ENCODE results near the gene SYPL1.

SYPL1 gene

GRCh38 chr7:106047818-106048705, 64.0 kb downstream of the SYPL1 start:
- DNase-seq = no peak
- H3K36me3 ChIP-seq = no peaks in the 10 kb centered on the region
- no peak for TF ChIP-seq CTCF (IDR thresholded peaks at IDR 0.05; ENCODE audit: low read depth, low read length)
- no peaks in the 10 kb centered on the region for H3K27me3 ChIP-seq
- H3K4me1 ChIP-seq = no peaks in the 10 kb centered on the region; the same call in none of the 2 replicates
- H3K4me3 ChIP-seq (ENCODE audit: low read depth, low read length) = no peak overlapping the region
- H3K9me3 ChIP-seq = no peaks in the 10 kb centered on the region

DNA sequence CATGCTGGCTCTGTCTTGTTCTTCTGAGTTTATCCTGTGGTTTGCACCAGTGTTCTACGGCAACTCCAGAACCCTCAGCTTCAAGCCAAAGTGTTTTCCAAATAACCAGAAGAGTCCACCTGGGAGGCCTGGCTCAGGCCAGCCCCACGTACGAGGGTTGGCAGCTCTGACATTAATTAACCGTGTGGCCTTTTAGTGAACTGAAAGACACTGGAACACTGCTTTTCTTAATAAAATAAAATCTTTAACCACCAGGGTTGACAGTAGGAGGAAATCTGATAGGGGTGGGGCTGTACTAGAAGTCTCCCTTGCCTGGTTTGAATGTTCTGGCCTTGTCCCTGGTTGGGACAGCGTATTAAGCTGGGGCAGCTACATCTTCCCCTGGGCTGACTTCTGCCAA, 64.9 kb downstream of the SYPL1 start:
- H3K27me3 ChIP-seq = no peaks in the 10 kb centered on the region
- no peak overlapping the region for H3K4me3 ChIP-seq (ENCODE audit: low read depth, low read length)
- H3K9me3 ChIP-seq = no peaks in the 10 kb centered on the region
- peaks cover 5% of the 10 kb centered on the region for H3K4me1 ChIP-seq
- H3K36me3 ChIP-seq = no peaks in the 10 kb centered on the region
- TF ChIP-seq CTCF (IDR thresholded peaks at IDR 0.05; ENCODE audit: low read depth, low read length) = no peak
- DNase-seq = no peak

GRCh38 chr7:106045586-106045985, 66.5 kb downstream of the SYPL1 start:
- H3K4me1 ChIP-seq = peaks cover 9% of the 10 kb centered on the region
- H3K36me3 ChIP-seq = no peaks in the 10 kb centered on the region
- H3K9me3 ChIP-seq = no peaks in the 10 kb centered on the region
- H3K4me3 ChIP-seq (ENCODE audit: low read depth, low read length) = no peak overlapping the region
- no peak for DNase-seq
- no peaks in the 10 kb centered on the region for H3K27me3 ChIP-seq
- TF ChIP-seq CTCF (IDR thresholded peaks at IDR 0.05; ENCODE audit: low read depth, low read length) = no peak

- Histone ChIP-seq H3K36me3 (no peaks in the 10 kb centered on the region), H3K27me3 (no peaks in the 10 kb centered on the region), H3K4me1 (peaks cover 9% of the 10 kb centered on the region), H3K4me3 (ENCODE audit: low read depth, low read length) (no peak overlapping the region), H3K9me3 (no peaks in the 10 kb centered on the region)
- no peak for TF ChIP-seq CTCF (IDR thresholded peaks at IDR 0.05; ENCODE audit: low read depth, low read length)
- DNase-seq = no peak
Measured at GRCh38 chr7:106045139-106045538, 67.0 kb downstream of the SYPL1 start.

DNA sequence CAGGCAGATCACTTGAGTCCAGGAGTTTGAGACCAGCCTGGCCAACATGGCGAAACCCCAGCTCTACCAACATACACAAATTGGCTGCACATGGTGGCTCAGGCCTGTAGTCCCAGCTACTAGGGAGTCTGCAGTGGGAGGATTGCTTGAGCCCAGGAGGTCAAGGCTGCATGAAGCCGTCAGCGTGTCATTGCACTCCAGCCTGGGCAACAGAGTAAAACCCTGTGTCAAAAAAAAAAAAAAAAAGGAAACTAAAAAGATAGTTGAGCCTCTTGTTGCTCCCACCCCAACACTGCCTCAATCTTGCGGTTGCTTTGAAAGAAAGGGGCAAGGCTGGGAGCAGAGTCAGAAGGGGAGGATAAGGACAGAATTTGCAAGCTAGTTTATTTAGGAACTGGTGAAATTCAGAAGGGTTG, 69.9 kb downstream of the SYPL1 start:
- H3K9me3 ChIP-seq = no peaks in the 10 kb centered on the region
- H3K4me1 ChIP-seq = peaks cover 15% of the 10 kb centered on the region
- no peak overlapping the region for H3K4me3 ChIP-seq (ENCODE audit: low read depth, low read length)

More for the DNA sequence above, 69.9 kb downstream of the SYPL1 start:
- TF ChIP-seq CTCF (IDR thresholded peaks at IDR 0.05; ENCODE audit: low read depth, low read length) = no peak
- Histone ChIP-seq H3K36me3 (no peaks in the 10 kb centered on the region), H3K27me3 (no peaks in the 10 kb centered on the region)
- DNase-seq = no peak
